ENCODE data around the gene MTMR3.

The MTMR3 gene

DNA sequence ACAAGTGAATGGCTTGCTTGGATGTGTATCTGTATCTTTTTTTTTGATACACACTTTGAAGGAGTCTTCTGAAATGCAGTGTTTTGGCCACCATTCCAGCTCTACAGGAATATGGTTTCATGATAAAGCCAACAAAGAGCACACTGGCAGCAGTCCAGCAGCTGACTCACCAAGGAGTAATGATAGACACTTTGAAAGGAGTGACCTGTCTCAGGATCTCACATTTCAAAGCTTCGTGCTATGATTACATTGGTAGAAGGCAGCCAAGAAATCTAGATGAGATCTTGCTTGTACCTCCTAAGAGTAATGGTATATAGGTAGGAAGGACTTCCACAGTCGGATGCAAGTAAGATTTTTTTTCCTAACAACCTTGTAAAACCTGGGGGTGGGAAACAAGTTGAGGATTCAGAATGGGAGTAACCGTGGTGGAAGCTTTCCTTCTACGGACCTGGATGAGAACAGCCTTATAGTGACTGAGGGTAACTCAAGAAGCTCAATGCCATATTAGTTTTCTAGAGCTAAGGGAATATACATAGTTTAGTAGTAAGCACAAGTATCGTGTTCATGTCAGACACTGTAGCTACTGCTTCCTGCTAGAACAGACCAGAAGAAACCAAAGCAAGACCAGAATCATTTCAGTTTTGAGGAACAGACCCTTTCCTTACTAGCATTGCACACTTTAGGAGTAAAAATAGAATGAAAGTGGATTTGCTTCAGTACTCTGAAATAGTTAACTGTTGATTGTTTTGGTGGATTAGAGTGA, 25.0 kb downstream of the MTMR3 start:
- no peak overlapping the region; the same call in 1 of the 2 replicates for H3K27ac ChIP-seq
- H3K4me1 ChIP-seq (ENCODE audit: low read depth, poor library complexity, severe bottlenecking): peaks cover 14% of the 10 kb centered on the region
- no peaks in the 10 kb centered on the region; the same call in 1 of the 2 replicates for H3K79me2 ChIP-seq (ENCODE audit: insufficient read depth, low read depth)
- peak overlapping the region; percentile 31; the same call in 1 of the 2 replicates for H3K4me2 ChIP-seq
- H2AFZ ChIP-seq (ENCODE audit: low read depth): no peak overlapping the region
- no peaks in the 10 kb centered on the region for H3K27me3 ChIP-seq (ENCODE audit: insufficient read depth, low read depth)
- TF ChIP-seq, protein P1, sequence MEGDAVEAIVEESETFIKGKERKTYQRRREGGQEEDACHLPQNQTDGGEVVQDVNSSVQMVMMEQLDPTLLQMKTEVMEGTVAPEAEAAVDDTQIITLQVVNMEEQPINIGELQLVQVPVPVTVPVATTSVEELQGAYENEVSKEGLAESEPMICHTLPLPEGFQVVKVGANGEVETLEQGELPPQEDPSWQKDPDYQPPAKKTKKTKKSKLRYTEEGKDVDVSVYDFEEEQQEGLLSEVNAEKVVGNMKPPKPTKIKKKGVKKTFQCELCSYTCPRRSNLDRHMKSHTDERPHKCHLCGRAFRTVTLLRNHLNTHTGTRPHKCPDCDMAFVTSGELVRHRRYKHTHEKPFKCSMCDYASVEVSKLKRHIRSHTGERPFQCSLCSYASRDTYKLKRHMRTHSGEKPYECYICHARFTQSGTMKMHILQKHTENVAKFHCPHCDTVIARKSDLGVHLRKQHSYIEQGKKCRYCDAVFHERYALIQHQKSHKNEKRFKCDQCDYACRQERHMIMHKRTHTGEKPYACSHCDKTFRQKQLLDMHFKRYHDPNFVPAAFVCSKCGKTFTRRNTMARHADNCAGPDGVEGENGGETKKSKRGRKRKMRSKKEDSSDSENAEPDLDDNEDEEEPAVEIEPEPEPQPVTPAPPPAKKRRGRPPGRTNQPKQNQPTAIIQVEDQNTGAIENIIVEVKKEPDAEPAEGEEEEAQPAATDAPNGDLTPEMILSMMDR (conservative IDR thresholded peaks at IDR 0.05; ENCODE audit: low read depth, low read length): no peak
- H3K4me3 ChIP-seq (IDR thresholded peaks at IDR 0.05; ENCODE audit: insufficient read depth, low read depth, low read length): no peak overlapping the region
- no peak overlapping the region for H3K9ac ChIP-seq
- H3K36me3 ChIP-seq (ENCODE audit: insufficient read depth): no peaks in the 10 kb centered on the region
- H4K20me1 ChIP-seq (ENCODE audit: insufficient read depth): no peaks in the 10 kb centered on the region

DNA sequence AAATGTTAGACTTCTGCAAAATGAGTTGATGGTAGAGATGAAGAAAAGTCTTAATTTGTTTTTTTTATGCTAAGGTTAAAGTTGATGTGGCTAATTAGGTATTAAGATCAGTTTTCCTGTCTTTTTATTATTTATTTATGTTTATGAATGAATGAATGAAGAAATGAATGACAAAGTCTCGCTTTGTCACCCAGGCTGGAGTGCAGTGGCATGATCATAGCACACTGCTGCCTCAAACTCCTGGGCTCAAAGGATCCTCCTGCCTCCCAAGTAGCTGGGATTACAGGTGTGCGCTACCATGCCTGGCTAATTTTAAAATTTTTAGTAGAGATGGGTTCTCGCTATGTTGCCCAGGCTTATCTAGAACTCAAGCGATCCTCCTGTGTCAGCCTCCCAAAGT, 29.2 kb downstream of the MTMR3 start:
- Histone ChIP-seq H3K27me3 (ENCODE audit: insufficient read depth, low read depth) (no peaks in the 10 kb centered on the region), H3K79me2 (ENCODE audit: insufficient read depth, low read depth) (peaks cover 19% of the 10 kb centered on the region; the same call in 1 of the 2 replicates), H3K4me3 (IDR thresholded peaks at IDR 0.05; ENCODE audit: insufficient read depth, low read depth, low read length) (no peak overlapping the region), H3K4me2 (no peak overlapping the region), H3K4me1 (ENCODE audit: low read depth, poor library complexity, severe bottlenecking) (peaks cover 28% of the 10 kb centered on the region), H4K20me1 (ENCODE audit: insufficient read depth) (0 out of 2 replicates have a peak, but pooled peaks cover 5% of the 10 kb centered on the region), H2AFZ (ENCODE audit: low read depth) (no peak overlapping the region), H3K27ac (no peak overlapping the region), H3K9ac (no peak overlapping the region), H3K36me3 (ENCODE audit: insufficient read depth) (no peaks in the 10 kb centered on the region)
- TF ChIP-seq, protein P1 (conservative IDR thresholded peaks at IDR 0.05; ENCODE audit: low read depth, low read length): no peak

DNA sequence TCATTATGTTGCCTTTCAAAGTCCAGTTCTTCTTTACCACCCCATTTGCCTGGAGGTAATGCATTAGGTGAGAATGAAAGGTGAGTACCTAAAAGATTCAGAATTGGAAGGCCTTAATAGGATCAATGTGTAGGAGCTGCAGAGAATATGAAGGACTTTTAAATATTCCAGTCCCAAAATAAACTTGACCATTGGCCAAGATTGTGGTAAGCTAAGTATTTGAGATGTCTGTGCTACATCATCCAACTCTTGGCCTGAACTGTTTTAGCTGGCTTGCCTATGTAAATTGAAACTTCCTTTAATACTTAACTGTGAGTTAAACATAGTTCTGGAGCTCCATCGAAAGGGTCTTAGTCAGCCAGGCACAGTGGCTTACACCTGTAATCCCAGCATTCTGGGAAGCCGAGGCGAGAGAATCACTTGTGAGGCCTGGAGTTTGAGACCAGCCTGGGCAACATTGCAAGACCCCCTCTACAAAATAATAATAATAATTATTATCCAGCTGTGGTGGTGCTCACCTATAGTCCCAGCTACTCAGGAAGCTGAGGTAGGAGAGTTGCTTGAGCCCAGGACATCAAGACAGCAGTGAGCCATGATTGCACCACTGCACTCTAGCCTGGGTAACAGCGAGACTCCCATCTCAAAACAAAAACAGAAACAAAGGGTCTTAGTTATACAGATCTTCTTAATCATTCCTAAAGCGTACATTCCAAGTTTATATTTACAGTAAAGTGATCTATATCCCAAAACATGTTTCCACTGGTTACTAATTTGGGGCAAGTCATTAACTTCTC, 29.8 kb downstream of the MTMR3 start:
- Histone ChIP-seq H3K27ac (no peak overlapping the region), H3K79me2 (ENCODE audit: insufficient read depth, low read depth) (peaks cover 19% of the 10 kb centered on the region; the same call in 1 of the 2 replicates), H3K4me1 (ENCODE audit: low read depth, poor library complexity, severe bottlenecking) (peaks cover 21% of the 10 kb centered on the region), H3K27me3 (ENCODE audit: insufficient read depth, low read depth) (no peaks in the 10 kb centered on the region), H3K4me3 (IDR thresholded peaks at IDR 0.05; ENCODE audit: insufficient read depth, low read depth, low read length) (no peak overlapping the region), H3K9ac (no peak overlapping the region), H3K36me3 (ENCODE audit: insufficient read depth) (no peaks in the 10 kb centered on the region), H4K20me1 (ENCODE audit: insufficient read depth) (0 out of 2 replicates have a peak, but pooled peaks cover 5% of the 10 kb centered on the region), H2AFZ (ENCODE audit: low read depth) (no peak overlapping the region), H3K4me2 (no peak overlapping the region)
- TF ChIP-seq, protein P1 (conservative IDR thresholded peaks at IDR 0.05; ENCODE audit: low read depth, low read length): no peak

- Histone ChIP-seq H3K36me3 (ENCODE audit: insufficient read depth) (no peaks in the 10 kb centered on the region), H4K20me1 (ENCODE audit: insufficient read depth) (0 out of 2 replicates have a peak, but pooled peaks cover 5% of the 10 kb centered on the region), H3K4me3 (IDR thresholded peaks at IDR 0.05; ENCODE audit: insufficient read depth, low read depth, low read length) (no peak overlapping the region), H3K79me2 (ENCODE audit: insufficient read depth, low read depth) (peaks cover 22% of the 10 kb centered on the region; the same call in 1 of the 2 replicates), H3K27ac (no peak overlapping the region), H3K4me1 (ENCODE audit: low read depth, poor library complexity, severe bottlenecking) (peaks cover 15% of the 10 kb centered on the region), H3K9ac (no peak overlapping the region), H3K27me3 (ENCODE audit: insufficient read depth, low read depth) (no peaks in the 10 kb centered on the region), H3K4me2 (no peak overlapping the region), H2AFZ (ENCODE audit: low read depth) (no peak overlapping the region)
- TF ChIP-seq, protein P1 (conservative IDR thresholded peaks at IDR 0.05; ENCODE audit: low read depth, low read length): no peak
Observed at GRCh38 chr22:29914165-29914564, 31.2 kb downstream of the MTMR3 start.
